HCT116 (cell line): ENCODE measurements around the gene SAMD14.

Experiments used
- CTCF ChIP-seq, 3 experiments: fragments of 200-600 bp in 1 of 3; sonication (generic) in 1 of 3; IDR thresholded peaks in 2 of 3; conservative IDR thresholded peaks in 1 of 3; 2 replicates each; pipeline ENCODE4 v1.5.1; 2012 to 2017; ENCODE audit warnings: low read depth in 2 of 3, low read length in 2 of 3, antibody characterized with exemption in 1 of 3, borderline replicate concordance in 1 of 3, control low read depth in 1 of 3, mild to moderate bottlenecking in 1 of 3, mixed read lengths in 1 of 3, mixed run types in 1 of 3, moderate library complexity in 1 of 3; ENCODE audit not compliant: insufficient read depth in 1 of 3
- JUND ChIP-seq: IDR thresholded peaks from 2 replicates; pipeline ENCODE4 v1.6.1; 2012

DNA sequence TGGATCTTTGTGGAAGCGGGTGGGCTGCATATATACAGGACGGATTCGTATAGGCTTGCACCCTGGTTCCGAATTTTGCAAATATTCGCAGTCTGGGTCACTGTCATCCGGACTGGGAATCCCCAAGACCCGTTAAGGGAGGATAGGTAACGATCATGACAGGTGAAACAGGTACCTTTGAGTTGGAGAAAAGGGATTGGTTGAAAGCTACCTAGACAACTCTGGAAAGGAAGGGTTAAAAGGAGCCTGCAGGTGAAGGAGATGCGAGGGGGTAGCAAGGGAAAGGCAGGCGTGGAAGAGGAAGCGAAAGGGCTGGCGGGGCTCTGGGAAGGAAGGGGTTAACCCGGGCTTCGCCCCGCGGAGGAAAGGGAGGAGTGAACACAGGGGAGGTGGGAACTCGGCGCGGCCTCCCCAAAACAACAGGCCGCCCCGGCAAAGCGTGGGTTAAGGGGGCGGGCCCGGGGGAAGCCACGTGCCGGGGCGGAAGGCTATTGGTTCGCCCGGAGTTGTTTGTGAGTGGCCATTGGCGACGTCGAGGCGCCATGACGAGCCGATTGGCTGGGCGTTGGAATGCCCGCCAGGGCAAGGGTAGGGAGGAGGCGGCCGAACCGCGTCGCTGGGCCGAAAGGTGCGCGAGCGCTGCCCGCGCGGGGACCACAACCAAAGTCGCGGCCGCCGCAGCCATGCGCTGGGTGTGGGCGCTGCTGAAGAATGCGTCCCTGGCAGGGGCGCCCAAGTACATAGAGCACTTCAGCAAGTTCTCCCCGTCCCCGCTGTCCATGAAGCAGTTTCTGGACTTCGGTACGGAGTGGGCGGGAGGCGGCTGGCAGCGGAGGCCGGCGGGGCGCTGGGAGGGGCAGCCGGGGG is 35.0 kb downstream of the SAMD14 start, which contains the start of gene PDK2:
- no peak for TF ChIP-seq CTCF (IDR thresholded peaks at IDR 0.05 in 2 of 3, conservative IDR thresholded peaks at IDR 0.05 in 1 of 3; ENCODE audit: borderline replicate concordance in 1 of 3, insufficient read depth in 1 of 3, low read depth in 2 of 3, low read length in 2 of 3)
- no peak for TF ChIP-seq JUND
